ENCODE measurements around the gene FAM81B.

Gene FAM81B

DNA sequence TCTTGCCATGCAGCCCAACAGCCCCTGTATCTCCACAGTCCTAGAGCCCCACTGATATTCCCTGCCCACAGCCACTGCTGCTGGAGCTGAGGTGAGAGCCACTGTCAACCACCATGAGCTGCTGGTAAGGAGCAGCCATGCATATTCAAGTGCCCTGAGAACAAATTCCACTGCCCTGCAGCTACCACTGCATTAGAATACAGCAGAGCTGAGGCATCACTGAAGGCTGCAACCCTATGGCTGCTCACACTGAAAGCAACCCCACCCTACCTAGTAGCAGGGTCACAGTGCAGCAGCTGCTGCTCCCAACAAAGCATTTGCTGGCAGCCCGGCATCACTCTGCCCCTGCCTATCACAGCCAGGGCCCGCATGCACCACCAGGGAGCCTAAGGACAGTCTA, 95.0 kb downstream of the FAM81B start:
- no peak for DNase-seq

DNA sequence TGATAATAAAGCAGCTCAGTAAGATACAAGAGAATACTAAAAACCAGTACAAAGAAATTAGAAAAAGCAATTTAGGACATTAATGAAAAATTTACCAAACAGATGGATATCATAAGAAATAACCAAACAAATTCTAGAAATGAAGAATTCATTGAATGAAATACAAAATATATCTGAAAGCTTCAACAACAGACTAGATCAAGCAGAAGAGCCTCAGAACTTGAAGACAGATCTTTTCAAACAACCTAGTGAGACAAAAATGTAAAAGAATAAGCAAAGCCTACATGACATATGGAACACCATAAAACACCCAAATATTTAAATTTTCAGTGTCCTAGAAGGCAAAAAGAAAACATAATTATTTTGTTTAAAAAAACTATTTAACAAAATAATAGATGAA, 96.7 kb downstream of the FAM81B start:
- no peak for DNase-seq
